Neural progenitor cell (in vitro differentiated cells): ENCODE data around the gene TRAF3. TPM values are rescaled to one million over a fixed set of nuclear protein-coding genes. Genes with fewer than 3 reads are reported as not detected.

Experiments used
- DNase-seq: peaks from one replicate; pipeline ENCODE4 v3.0.0-alpha.2; 2016; ENCODE audit warnings: low spot score
- H2AFZ ChIP-seq: fragments of 200-600 bp; sonication (generic); replicated peaks from 2 replicates; pipeline ENCODE4 v1.6.1; 2016; ENCODE audit warnings: antibody characterized with exemption
- H3F3A ChIP-seq: fragments of 200-600 bp; sonication (generic); 2 replicates; pipeline ENCODE4 v1.6.1; 2016; ENCODE audit warnings: antibody characterized with exemption, low read depth
- H3K27ac ChIP-seq: fragments of 200-600 bp; sonication (generic); 2 replicates; pipeline ENCODE4 v1.5.1; 2016; ENCODE audit warnings: mild to moderate bottlenecking
- H3K27me3 ChIP-seq: fragments of 200-600 bp; sonication (generic); 2 replicates; pipeline ENCODE4 v1.6.1; 2016; ENCODE audit warnings: mild to moderate bottlenecking, moderate library complexity
- H3K36me3 ChIP-seq: fragments of 200-600 bp; sonication (generic); 2 replicates; pipeline ENCODE4 v1.5.1; 2016
- H3K4me1 ChIP-seq: fragments of 200-600 bp; sonication (generic); 2 replicates; pipeline ENCODE4 v1.6.1; 2016; ENCODE audit warnings: mixed run types
- H3K4me2 ChIP-seq: fragments of 200-600 bp; sonication (generic); 2 replicates; pipeline ENCODE4 v1.6.1; 2016
- H3K4me3 ChIP-seq: fragments of 200-600 bp; sonication (generic); 2 replicates; pipeline ENCODE4 v1.5.1; 2016
- H3K79me2 ChIP-seq: fragments of 200-600 bp; sonication (generic); 2 replicates; pipeline ENCODE4 v1.6.1; 2016; ENCODE audit warnings: low read depth
- H3K9ac ChIP-seq: fragments of 200-600 bp; sonication (generic); 2 replicates; pipeline ENCODE4 v1.6.1; 2016
- H3K9me3 ChIP-seq: fragments of 200-600 bp; sonication (generic); 2 replicates; pipeline ENCODE4 v1.5.1; 2016; ENCODE audit warnings: low read depth
- H4K20me1 ChIP-seq: fragments of 200-600 bp; sonication (generic); 2 replicates; pipeline ENCODE4 v1.6.1; 2016; ENCODE audit warnings: low read depth
- H3K27ac Mint-ChIP-seq: 3 replicates; pipeline ENCODE4 v1.8.0; 2021; ENCODE audit warnings: mixed read lengths
- H3K27me3 Mint-ChIP-seq: 2 replicates; pipeline ENCODE4 v1.8.0; 2022; ENCODE audit warnings: low read depth, mild to moderate bottlenecking, inconsistent platforms, moderate library complexity, mixed read lengths; ENCODE audit not compliant: insufficient read depth
- H3K36me3 Mint-ChIP-seq: 3 replicates; pipeline ENCODE4 v1.8.0; 2021; ENCODE audit warnings: mixed read lengths
- H3K4me1 Mint-ChIP-seq: 3 replicates; pipeline ENCODE4 v1.8.0; 2021; ENCODE audit warnings: mixed read lengths
- H3K4me3 Mint-ChIP-seq: 3 replicates; pipeline ENCODE4 v1.8.0; 2021; ENCODE audit warnings: mild to moderate bottlenecking, moderate library complexity, mixed read lengths
- H3K9me3 Mint-ChIP-seq: 3 replicates; pipeline ENCODE4 v1.8.0; 2020; ENCODE audit warnings: mixed read lengths
- EZH2 ChIP-seq: fragments of 200-600 bp; sonication (generic); IDR thresholded peaks from 2 replicates; pipeline ENCODE4 v1.6.1; 2017; ENCODE audit warnings: antibody characterized with exemption, mild to moderate bottlenecking, moderate library complexity
- EZH2phosphoT487 ChIP-seq: fragments of 200-600 bp; sonication (generic); IDR thresholded peaks from 2 replicates; pipeline ENCODE4 v1.6.1; 2017; ENCODE audit warnings: antibody characterized with exemption
- total RNA-seq: library from RNA; depleted of rRNA; stranded (reverse); fragments of >200 nt; gene quantifications from 2 replicates; pipeline ENCODE4 v1.2.3, GENCODE V29; 2015; ENCODE audit warnings: low replicate concordance
- TF ChIP-seq, protein P1 (sequence below): fragments of 200-600 bp; sonication (generic); IDR thresholded peaks from 2 replicates; pipeline ENCODE4 v1.5.1; 2017; ENCODE audit warnings: antibody characterized with exemption, mild to moderate bottlenecking

Gene TRAF3
- total RNA-seq, 1 donor from 2014 or later = 18.1 TPM

DNA sequence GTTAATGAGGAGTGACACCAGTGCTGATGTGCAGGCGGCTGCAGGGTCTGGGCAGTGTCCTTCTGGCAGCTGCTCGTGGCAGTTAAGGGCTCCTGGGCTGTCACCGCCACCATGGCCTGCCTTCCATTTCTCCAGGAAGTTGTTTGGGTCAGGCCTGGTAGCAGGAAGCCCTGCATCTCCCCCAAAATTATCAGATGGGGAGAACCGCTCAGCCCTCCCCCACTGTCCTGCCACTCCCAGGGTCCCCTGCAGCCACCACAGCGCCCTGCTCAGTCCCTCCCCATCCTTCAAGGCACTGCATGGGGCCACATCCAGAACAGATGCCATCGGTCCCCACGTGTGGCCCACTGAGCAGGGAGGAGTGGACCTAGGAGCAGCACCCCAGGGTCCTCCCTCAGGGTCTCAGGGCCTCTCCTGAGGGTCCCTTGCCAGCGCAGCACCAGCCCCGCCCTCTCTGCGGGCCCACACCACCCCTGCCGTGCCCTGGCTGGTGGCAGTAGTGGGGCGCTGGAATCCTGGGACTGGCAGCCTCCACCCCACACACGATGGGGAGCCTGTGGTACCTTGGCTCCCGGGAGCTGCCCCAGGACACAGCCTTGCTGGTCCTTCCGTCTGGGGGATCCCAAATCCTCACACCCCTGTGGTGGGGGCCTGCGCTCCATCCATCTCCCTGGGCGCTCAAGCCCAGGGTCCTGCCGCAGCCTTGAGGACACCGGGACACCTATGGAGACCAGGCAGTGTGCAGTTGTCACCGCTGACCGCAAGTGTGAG lies 134.9 kb downstream of the TRAF3 start:
- Histone ChIP-seq H3K36me3 (no peaks in the 10 kb centered on the region), H3K27ac (no peak overlapping the region), H3K9ac (no peak overlapping the region), H2AFZ (no peak overlapping the region), H3K27me3 (no peaks in the 10 kb centered on the region), H3K9me3 (no peaks in the 10 kb centered on the region), H3K79me2 (no peaks in the 10 kb centered on the region), H3F3A (no peaks in the 10 kb centered on the region), H3K4me3 (no peak overlapping the region), H3K4me1 (no peaks in the 10 kb centered on the region), H3K4me2 (no peak overlapping the region), H4K20me1 (no peaks in the 10 kb centered on the region)
- peaks cover 7% of the 10 kb centered on the region for H3K36me3 Mint-ChIP-seq
- no peak for DNase-seq
- no peak overlapping the region for H3K4me3 Mint-ChIP-seq
- peaks cover 6% of the 10 kb centered on the region for H3K27me3 Mint-ChIP-seq
- no peak overlapping the region for H3K27ac Mint-ChIP-seq
- TF ChIP-seq EZH2phosphoT487 = no peak
- TF ChIP-seq, protein P1, sequence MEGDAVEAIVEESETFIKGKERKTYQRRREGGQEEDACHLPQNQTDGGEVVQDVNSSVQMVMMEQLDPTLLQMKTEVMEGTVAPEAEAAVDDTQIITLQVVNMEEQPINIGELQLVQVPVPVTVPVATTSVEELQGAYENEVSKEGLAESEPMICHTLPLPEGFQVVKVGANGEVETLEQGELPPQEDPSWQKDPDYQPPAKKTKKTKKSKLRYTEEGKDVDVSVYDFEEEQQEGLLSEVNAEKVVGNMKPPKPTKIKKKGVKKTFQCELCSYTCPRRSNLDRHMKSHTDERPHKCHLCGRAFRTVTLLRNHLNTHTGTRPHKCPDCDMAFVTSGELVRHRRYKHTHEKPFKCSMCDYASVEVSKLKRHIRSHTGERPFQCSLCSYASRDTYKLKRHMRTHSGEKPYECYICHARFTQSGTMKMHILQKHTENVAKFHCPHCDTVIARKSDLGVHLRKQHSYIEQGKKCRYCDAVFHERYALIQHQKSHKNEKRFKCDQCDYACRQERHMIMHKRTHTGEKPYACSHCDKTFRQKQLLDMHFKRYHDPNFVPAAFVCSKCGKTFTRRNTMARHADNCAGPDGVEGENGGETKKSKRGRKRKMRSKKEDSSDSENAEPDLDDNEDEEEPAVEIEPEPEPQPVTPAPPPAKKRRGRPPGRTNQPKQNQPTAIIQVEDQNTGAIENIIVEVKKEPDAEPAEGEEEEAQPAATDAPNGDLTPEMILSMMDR = no peak
- TF ChIP-seq EZH2 = no peak
- H3K4me1 Mint-ChIP-seq = peaks cover 6% of the 10 kb centered on the region
- no peaks in the 10 kb centered on the region for H3K9me3 Mint-ChIP-seq

DNA sequence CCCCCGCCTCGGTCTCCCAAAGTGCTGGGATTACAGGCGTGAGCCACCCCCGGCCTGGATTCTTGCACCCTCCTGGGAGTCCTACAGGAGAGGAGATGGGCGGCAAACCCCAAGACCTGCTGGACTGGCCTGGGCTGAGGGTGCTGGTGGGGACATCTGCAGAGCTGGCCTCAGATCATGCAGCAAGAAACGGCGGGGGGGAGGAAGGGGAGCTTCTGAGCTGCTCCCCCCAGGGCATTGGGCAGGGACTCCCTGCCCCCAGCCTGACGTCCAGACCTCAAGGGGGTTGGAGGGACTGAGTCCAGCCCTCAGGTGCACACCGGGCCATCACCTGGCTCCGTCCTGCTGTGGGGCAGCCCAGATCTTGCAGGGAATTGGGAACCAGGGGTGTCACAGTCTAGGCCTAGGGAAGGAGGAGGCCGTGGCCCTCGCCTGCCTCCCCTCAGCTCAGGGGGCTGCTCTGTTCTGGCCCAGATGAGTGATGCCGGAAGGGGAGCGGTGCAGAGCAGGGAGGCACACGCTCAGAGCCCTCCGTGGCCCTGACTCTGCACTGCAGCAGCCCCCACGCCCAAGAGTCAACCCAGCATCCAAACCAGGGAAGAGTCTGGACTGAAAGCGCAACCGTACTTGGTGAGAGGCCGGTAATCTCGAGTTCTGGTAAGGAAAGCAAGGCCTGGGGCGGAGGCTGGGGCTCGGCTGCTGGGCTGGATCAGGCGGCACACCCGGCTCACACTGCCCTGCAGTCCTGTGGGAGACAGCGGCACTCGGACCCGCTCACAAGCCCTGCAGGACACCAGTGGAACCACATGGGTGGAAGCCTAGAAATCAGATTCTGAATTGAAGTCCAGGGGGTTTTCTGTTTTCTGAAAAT lies 136.3 kb downstream of the TRAF3 start:
- no peaks in the 10 kb centered on the region for H3F3A ChIP-seq
- H3K4me3 Mint-ChIP-seq = no peak overlapping the region
- H2AFZ ChIP-seq = no peak overlapping the region
- peaks cover 6% of the 10 kb centered on the region for H3K4me1 Mint-ChIP-seq
- TF ChIP-seq EZH2phosphoT487 = no peak
- no peak overlapping the region for H3K4me3 ChIP-seq
- no peaks in the 10 kb centered on the region for H3K9me3 ChIP-seq
- H3K36me3 Mint-ChIP-seq = no peaks in the 10 kb centered on the region
- H3K27me3 Mint-ChIP-seq = peaks cover 8% of the 10 kb centered on the region
- H3K36me3 ChIP-seq = no peaks in the 10 kb centered on the region
- H4K20me1 ChIP-seq = no peaks in the 10 kb centered on the region
- H3K27ac Mint-ChIP-seq = no peak overlapping the region
- no peaks in the 10 kb centered on the region for H3K4me1 ChIP-seq
- no peaks in the 10 kb centered on the region for H3K79me2 ChIP-seq
- no peaks in the 10 kb centered on the region for H3K9me3 Mint-ChIP-seq
- H3K4me2 ChIP-seq = no peak overlapping the region
- no peak overlapping the region for H3K9ac ChIP-seq
- H3K27ac ChIP-seq = no peak overlapping the region
- no peak for DNase-seq
- no peaks in the 10 kb centered on the region for H3K27me3 ChIP-seq

DNA sequence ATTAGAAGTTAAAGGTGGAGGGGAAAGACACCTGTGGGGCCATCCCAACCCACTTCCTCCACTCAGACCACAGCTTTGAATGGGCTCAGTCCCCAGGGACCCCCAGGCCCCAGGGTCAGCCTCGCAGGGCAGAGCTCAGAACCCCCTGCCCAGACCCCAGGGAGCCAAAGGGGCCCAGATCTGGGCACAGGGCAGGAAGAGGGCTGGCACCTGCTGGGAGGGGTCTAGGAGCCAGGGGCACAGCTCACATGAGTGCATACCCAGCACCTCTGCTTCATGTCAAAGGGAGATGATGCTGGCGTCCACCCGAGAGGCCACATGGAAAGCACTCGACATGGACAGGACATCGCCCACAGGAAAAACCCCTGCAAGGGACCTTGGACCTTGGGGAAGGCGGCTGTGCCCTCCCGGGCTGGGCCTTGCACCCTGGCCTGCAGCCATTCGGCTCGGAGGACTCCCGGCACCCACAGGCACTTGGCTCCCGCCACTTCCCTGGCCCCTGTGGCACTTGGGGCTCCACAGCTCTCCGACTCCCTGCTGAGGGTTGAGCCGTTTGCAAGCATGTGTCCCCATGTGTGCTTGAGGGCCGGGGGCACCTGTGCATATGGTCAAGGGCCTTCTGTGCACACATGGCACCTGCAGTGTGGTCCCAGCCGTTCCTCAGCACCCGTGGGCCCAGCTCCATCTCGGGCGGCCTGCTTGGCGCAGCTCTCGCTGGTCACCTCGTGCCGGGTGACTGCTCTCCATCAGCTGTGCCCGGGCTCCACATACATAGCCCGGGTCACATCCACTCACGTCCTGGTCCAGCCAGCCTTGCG lies 137.4 kb downstream of the TRAF3 start:
- Histone ChIP-seq H3K27ac (no peak overlapping the region), H3F3A (no peaks in the 10 kb centered on the region), H3K36me3 (no peaks in the 10 kb centered on the region), H3K9ac (no peak overlapping the region), H2AFZ (no peak overlapping the region), H3K4me3 (no peak overlapping the region), H3K79me2 (no peaks in the 10 kb centered on the region), H3K4me2 (no peak overlapping the region), H3K9me3 (no peaks in the 10 kb centered on the region), H3K4me1 (no peaks in the 10 kb centered on the region), H4K20me1 (no peaks in the 10 kb centered on the region), H3K27me3 (no peaks in the 10 kb centered on the region)
- Mint-ChIP-seq H3K4me3 (no peak overlapping the region), H3K27me3 (peaks cover 6% of the 10 kb centered on the region), H3K9me3 (no peaks in the 10 kb centered on the region), H3K27ac (no peak overlapping the region), H3K4me1 (peaks cover 6% of the 10 kb centered on the region), H3K36me3 (no peaks in the 10 kb centered on the region)
- TF ChIP-seq EZH2phosphoT487 = no peak
- no peak for DNase-seq
